HG03558 (cell line): ENCODE data around the gene SNX21.
"Not testable (repeated sequence)": the region's sequence is repeated elsewhere in the genome, so short reads cannot be mapped to it uniquely, and the experiment has no call there.

Source experiments
- ATAC-seq: cut with Tn5 transposase; IDR thresholded peaks from one replicate; pipeline ENCODE4 v1.9.1; 2021; ENCODE audit warnings: moderate number of reproducible peaks; ENCODE audit not compliant: unreplicated experiment; ENCODE audit errors: extremely low read depth

The SNX21 gene, protein sequence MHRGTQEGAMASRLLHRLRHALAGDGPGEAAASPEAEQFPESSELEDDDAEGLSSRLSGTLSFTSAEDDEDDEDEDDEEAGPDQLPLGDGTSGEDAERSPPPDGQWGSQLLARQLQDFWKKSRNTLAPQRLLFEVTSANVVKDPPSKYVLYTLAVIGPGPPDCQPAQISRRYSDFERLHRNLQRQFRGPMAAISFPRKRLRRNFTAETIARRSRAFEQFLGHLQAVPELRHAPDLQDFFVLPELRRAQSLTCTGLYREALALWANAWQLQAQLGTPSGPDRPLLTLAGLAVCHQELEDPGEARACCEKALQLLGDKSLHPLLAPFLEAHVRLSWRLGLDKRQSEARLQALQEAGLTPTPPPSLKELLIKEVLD

GRCh38 chr20:45833030-45833882 is at the start of gene SNX21:
Gene SNX21 (plus strand): TSS chr20:45833799. CDS start chr20:45833920, 121 bp downstream.
- no peak for ATAC-seq

DNA sequence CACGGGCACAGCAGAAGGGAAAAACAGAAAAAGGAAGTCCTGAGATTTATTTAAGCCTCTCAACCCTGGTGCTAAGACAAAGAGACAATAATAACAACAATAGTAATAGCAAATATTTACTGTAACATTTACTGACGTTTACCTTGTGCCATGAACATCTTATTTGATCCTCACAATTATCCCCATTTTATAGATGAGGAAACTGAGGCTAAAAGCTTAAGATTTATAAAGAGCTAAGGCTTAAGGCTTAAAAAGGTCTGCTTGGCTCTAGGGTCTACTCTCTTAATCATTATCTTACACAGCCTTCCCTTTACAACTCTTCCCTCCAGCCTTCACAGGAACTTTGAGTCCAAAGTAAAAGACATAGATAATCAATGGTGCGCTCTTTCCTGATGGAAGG is 45.2 kb upstream of the SNX21 start:
- no peak for ATAC-seq

DNA sequence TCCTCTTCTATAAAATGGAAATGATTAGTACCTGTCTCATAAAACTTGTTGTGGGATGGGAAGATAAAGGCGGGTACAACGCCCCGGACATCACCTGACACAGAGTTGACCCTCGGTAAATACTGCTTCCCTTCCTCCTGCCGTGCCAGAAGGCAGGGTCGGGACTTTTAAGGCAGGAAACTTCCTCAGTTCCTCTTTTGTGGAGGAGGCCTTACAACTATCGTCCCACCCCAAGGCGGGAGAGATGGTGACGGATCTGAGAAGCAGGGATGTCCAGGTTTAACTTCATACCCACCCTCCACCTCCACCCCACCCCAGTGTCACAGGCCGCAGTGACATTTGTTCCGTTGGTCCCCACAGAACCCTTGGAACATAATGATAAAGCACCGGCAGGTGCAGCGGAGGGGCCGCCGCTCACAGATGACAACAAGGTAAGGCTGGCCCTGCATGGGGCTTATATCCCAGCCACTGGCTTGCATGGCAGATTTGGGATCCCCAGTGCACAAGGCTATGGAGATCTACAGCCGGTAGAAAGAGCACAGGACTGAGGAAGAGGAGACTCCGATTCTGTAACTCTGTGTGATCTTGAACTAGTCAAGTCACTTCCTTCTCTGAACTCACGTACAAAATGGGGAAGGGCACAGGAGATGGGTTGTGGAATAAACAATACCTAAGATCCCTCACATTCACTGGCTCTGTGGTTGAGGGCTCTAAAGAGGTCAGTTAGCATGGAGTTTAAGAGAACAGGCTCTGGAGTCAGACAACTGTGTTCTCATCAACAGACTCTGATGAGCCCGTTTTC is 41.1 kb upstream of the SNX21 start:
- no peak for ATAC-seq

- no peak for ATAC-seq
Observed at GRCh38 chr20:45796337-45797065, 37.1 kb upstream of the SNX21 start.

GRCh38 chr20:45797510-45797909 is 36.1 kb upstream of the SNX21 start:
- not testable (repeated sequence) for ATAC-seq

- ATAC-seq, result not testable (repeated sequence)
Observed at GRCh38 chr20:45797955-45798354, 35.6 kb upstream of the SNX21 start.

- ATAC-seq, result no peak
Observed at GRCh38 chr20:45798935-45799642, 34.5 kb upstream of the SNX21 start.

GRCh38 chr20:45801851-45802250 is 31.7 kb upstream of the SNX21 start:
- no peak for ATAC-seq

DNA sequence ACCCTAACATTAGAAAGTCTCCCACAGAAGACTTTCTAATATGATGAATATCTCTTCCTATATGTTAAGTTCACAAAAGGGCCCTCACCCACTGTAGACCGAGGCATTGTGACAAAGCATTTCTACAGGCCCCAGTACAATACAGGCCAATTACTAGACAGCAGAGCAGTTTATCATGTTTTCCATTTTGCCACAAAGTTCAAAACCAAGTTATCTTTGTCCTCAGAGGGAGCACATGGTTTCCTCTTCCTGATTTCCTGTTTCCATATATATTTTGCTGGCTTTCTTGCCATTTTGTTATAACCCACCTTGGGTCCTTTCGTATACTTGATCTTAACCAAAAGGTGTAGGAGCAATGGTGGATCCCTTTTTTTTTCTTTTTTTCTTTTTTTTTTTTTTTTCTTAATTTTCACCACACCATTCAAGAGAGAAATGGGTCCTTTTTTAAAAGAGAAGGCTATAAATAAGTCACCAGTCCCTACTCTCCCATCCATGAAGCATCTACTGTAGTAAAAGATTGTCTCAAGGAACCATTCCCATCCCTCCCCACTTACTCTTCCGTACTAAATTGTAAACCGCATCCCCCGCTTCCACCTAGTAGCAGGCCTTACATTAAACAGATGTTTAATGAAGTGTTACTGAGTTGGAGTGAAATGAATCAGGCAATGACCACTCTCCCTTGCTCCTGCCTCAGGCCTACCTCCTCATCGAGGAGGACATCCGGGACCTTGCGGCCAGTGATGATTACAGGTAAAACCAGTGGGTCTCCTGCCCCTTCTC is 23.2 kb upstream of the SNX21 start:
- ATAC-seq, result no peak

- peak; percentile 96 for ATAC-seq
Observed at GRCh38 chr20:45812157-45813005, 21.2 kb upstream of the SNX21 start, which contains the start of gene UBE2C. Gene UBE2C (plus strand): TSS chr20:45812644. CDS start chr20:45812696, 52 bp downstream.

GRCh38 chr20:45813006-45813340 is 20.6 kb upstream of the SNX21 start:
- ATAC-seq, result no peak

DNA sequence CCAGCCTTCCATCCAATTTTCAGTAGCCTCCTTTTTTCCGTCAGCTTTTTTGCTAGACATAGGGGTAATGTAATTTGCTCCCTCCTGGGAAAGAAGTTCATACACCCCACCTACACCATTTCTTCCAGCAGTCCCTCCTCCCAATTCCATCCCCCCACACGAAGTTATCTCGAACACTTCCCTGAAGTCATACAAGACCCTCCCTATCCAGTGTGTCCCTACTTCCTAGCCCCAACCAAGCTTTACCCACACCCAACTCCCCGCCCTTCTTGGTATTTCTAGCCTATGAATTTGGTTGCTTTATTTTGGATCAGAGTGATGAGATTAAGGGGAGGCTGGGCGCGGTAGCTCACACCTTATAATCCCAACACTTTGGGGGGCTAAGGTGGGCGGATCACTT is 20.1 kb upstream of the SNX21 start:
- ATAC-seq, result no peak

DNA sequence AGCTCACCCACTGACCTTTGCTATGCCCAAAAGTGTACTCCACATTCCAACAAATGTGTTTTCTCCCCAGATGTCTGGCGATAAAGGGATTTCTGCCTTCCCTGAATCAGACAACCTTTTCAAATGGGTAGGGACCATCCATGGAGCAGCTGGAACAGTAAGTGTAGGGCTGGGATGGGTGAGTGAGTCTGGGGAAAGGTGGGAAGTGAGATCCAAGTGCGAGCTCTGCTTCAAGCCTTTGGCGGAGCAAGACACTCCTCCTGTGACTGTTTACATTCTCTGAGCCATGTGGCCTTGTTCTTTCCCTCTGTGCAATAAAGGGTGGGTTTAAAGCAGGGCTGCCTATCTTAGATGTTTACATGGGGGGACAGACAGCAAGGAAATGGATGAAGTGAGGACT is 19.3 kb upstream of the SNX21 start:
- no peak for ATAC-seq

GRCh38 chr20:45816951-45817350 is 16.6 kb upstream of the SNX21 start:
- no peak for ATAC-seq

DNA sequence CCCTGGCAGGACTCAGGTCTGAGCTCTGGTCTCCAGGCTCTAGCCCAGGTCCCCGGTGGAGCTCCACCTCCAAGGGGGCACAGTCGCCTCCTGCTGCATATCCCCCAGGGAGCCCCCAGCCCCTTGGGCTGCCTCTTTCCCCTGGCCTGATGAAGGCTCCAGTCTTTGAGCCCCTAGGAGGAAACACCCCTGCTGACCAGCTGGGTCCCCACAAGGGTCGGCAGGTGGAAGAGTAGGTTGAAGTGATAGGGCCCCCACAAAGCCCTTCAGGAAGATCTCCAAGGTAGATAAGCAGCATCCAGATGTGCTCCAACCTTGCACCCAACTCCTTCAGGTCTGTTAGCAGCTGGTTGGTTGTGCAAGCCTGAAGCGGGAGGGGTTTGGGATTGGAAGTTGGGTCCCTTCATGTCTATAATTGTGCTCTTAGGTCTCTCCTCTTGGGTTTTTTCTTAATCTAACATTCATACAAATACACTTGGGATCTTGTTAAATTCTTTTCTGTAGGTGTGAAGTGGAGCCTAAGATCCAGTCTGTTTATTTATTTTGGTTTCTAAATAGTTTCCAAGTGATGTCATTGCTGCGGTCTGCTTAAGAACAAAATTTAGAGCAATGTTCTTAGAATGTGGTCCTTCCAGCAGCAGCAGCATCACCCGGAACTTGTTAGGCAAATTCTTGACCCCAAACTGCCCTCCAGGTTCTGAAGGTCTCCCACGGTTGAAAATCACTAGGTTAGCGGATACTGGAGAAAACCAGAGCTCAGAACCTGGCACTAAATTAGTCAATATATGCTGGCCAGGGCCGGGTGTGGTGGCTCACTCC is 16.0 kb upstream of the SNX21 start:
- no peak for ATAC-seq

DNA sequence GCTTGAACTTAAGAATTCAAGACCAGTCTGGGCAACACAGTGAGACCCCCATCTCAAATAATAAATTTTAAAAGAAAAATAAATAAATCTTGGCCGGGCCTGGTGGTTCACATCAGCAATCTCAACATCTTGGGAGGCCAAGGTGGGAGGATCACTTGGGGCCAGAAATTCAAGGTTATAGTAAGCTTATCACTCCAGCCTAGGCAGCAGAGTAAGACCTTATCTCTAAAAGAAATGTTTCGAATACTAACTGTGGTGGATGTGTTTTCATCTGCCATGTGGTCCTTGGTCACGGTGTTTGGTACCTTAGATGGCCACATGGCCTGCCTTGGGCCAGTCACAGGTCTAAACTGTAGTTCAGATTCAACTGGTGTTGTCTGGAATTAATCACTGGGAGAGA is 15.4 kb upstream of the SNX21 start:
- ATAC-seq, result no peak

- no peak for ATAC-seq
Observed at GRCh38 chr20:45819466-45819865, 14.1 kb upstream of the SNX21 start.
